ENCODE measurements around the gene UBAP1L.

DNA sequence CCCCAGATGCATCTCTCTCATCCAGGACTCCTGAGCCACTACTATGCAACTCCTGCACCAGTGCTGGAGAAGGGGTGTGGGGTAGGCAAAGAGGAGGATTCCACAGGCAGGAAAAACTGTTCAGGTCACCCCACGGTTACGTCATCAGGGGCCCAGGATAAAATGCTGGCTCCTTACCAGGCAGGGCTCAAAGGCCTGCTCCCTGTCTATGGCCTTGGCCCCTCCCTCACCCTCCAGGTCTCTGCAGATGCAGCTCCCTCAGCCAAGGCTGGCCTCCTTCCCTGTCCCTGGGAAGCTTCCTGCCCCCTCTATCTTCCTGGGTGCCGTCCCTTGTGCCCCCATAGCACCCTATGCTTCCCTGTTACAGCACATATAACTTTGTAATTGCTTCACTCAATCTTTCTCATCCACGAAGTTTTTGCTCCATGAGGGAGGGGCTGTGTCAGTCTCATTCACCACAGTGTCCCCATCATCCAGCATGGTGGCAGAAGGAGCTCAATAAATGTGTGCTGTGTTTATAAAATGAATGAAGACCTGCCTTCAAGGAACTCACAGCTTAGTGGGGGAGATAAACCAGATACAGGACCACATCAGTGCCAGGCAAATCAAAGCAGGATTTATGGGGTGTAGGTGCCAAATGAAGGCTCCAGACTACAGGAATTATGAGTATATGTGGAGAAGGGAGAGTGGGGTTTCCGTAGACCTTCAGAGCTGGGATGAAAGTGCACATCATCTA is 19.8 kb downstream of the UBAP1L start:
- TF ChIP-seq EZH2phosphoT487 (IDR thresholded peaks at IDR 0.05; ENCODE audit: insufficient read depth, low read depth) = no peak
- TF ChIP-seq EZH2 (IDR thresholded peaks at IDR 0.05; ENCODE audit: insufficient read depth, poor library complexity, severe bottlenecking) = no peak
